Glomerular visceral epithelial cell (primary cell): Measurements from ENCODE around the gene NPFFR1.

Experiments used
- DNase-seq: peaks from one replicate; pipeline ENCODE4 v3.0.0-alpha.2; 2016; ENCODE audit errors: extremely low spot score

Gene NPFFR1

GRCh38 chr10:70283445-70284399 lies at the start of gene NPFFR1:
Gene NPFFR1, minus strand, starts transcription at chr10:70284004. Its CDS starts 328 bp downstream, at chr10:70283676.
- DNase-seq, result no peak

- DNase-seq, result no peak
Observed at GRCh38 chr10:70333268-70333667, 49.5 kb upstream of the NPFFR1 start.

GRCh38 chr10:70331486-70332268 lies 47.9 kb upstream of the NPFFR1 start:
- DNase-seq, result peak; percentile 99

- DNase-seq, result no peak
Observed at GRCh38 chr10:70331160-70331485, 47.3 kb upstream of the NPFFR1 start.

GRCh38 chr10:70330671-70331070 lies 46.9 kb upstream of the NPFFR1 start:
- DNase-seq, result no peak

GRCh38 chr10:70328967-70329366 lies 45.2 kb upstream of the NPFFR1 start:
- DNase-seq, result peak; percentile 46

GRCh38 chr10:70328018-70328417 lies 44.2 kb upstream of the NPFFR1 start:
- no peak for DNase-seq

GRCh38 chr10:70324951-70325781 lies 41.4 kb upstream of the NPFFR1 start:
- no peak for DNase-seq

- no peak for DNase-seq
Observed at GRCh38 chr10:70324339-70324861, 40.6 kb upstream of the NPFFR1 start.

- no peak for DNase-seq
Observed at GRCh38 chr10:70323697-70324338, 40.0 kb upstream of the NPFFR1 start.

GRCh38 chr10:70323138-70323696 lies 39.4 kb upstream of the NPFFR1 start:
- DNase-seq, result no peak

GRCh38 chr10:70321897-70322890 lies 38.4 kb upstream of the NPFFR1 start:
- no peak for DNase-seq

GRCh38 chr10:70321233-70321632 lies 37.4 kb upstream of the NPFFR1 start:
- DNase-seq, result no peak

GRCh38 chr10:70320751-70321150 lies 36.9 kb upstream of the NPFFR1 start:
- no peak for DNase-seq

GRCh38 chr10:70319824-70320223 lies 36.0 kb upstream of the NPFFR1 start:
- no peak for DNase-seq

GRCh38 chr10:70319183-70319582 lies 35.4 kb upstream of the NPFFR1 start:
- no peak for DNase-seq

- no peak for DNase-seq
Observed at GRCh38 chr10:70317943-70318318, 34.1 kb upstream of the NPFFR1 start.

- no peak for DNase-seq
Observed at GRCh38 chr10:70317272-70317942, 33.6 kb upstream of the NPFFR1 start.

GRCh38 chr10:70315815-70316214 lies 32.0 kb upstream of the NPFFR1 start:
- no peak for DNase-seq
